GM23338 (cell line): ENCODE data around the gene SLC35A4. TPM values are rescaled to one million over a fixed set of nuclear protein-coding genes. Genes with fewer than 3 reads are reported as not detected.

Experiments
- ATAC-seq: fragments of 200-7000 bp; cut with Tn5 transposase; 3 replicates; pipeline ENCODE4 v1.9.1; 2020
- DNase-seq: peaks from one replicate; pipeline ENCODE4 v3.0.0-alpha.2; 2015; ENCODE audit warnings: low spot score
- H2AFZ ChIP-seq: fragments of 200-600 bp; sonication (generic); 2 replicates; pipeline ENCODE4 v1.8.0; 2016; ENCODE audit warnings: antibody characterized with exemption, mild to moderate bottlenecking, moderate library complexity
- H3F3A ChIP-seq: fragments of 200-600 bp; sonication (generic); replicated peaks from 2 replicates; pipeline ENCODE4 v1.8.0; 2017; ENCODE audit warnings: antibody characterized with exemption, mixed run types, low read depth
- H3K27ac ChIP-seq: fragments of 200-600 bp; sonication (generic); 2 replicates; pipeline ENCODE4 v1.6.1; 2016; ENCODE audit warnings: low read depth
- H3K27me3 ChIP-seq: fragments of 200-600 bp; sonication (generic); 2 replicates; pipeline ENCODE4 v1.8.0; 2016; ENCODE audit warnings: mild to moderate bottlenecking, mixed run types, moderate library complexity; ENCODE audit not compliant: insufficient read depth
- H3K36me3 ChIP-seq: fragments of 200-600 bp; sonication (generic); 2 replicates; pipeline ENCODE4 v1.8.0; 2016; ENCODE audit warnings: mild to moderate bottlenecking; ENCODE audit not compliant: insufficient read depth
- H3K4me1 ChIP-seq: fragments of 200-600 bp; sonication (generic); 2 replicates; pipeline ENCODE4 v1.8.0; 2016; ENCODE audit warnings: mild to moderate bottlenecking, moderate library complexity; ENCODE audit not compliant: insufficient read depth
- H3K4me2 ChIP-seq: fragments of 200-600 bp; sonication (generic); 2 replicates; pipeline ENCODE4 v1.7.1; 2017; ENCODE audit warnings: mixed run types
- H3K4me3 ChIP-seq: fragments of 200-600 bp; sonication (generic); 2 replicates; pipeline ENCODE4 v1.6.1; 2016; ENCODE audit warnings: mixed run types
- H3K79me2 ChIP-seq: fragments of 200-600 bp; sonication (generic); replicated peaks from 2 replicates; pipeline ENCODE4 v1.8.0; 2017; ENCODE audit warnings: mild to moderate bottlenecking; ENCODE audit not compliant: insufficient read depth
- H3K9me2 ChIP-seq: fragments of 200-600 bp; sonication (generic); 2 replicates; pipeline ENCODE4 v1.8.0; 2017; ENCODE audit not compliant: insufficient read depth
- H4K20me1 ChIP-seq: fragments of 200-600 bp; sonication (generic); replicated peaks from 2 replicates; pipeline ENCODE4 v1.8.0; 2017; ENCODE audit warnings: mild to moderate bottlenecking; ENCODE audit not compliant: insufficient read depth
- H3K27ac Mint-ChIP-seq: 2 replicates; pipeline ENCODE4 v1.8.0; 2020; ENCODE audit warnings: inconsistent platforms, mild to moderate bottlenecking, moderate library complexity, mixed read lengths
- H3K27me3 Mint-ChIP-seq: 3 replicates; pipeline ENCODE4 v1.8.0; 2022; ENCODE audit warnings: low read depth, mild to moderate bottlenecking, moderate library complexity, mixed read lengths, inconsistent platforms; ENCODE audit not compliant: insufficient read depth, poor library complexity
- H3K36me3 Mint-ChIP-seq: 3 replicates; pipeline ENCODE4 v1.8.0; 2021; ENCODE audit warnings: low read depth, mild to moderate bottlenecking, inconsistent platforms, moderate library complexity, mixed read lengths
- H3K4me1 Mint-ChIP-seq: 3 replicates; pipeline ENCODE4 v1.8.0; 2020; ENCODE audit warnings: mild to moderate bottlenecking, inconsistent platforms, mixed read lengths
- H3K4me3 Mint-ChIP-seq: 3 replicates; pipeline ENCODE4 v1.8.0; 2021; ENCODE audit warnings: moderate library complexity, mild to moderate bottlenecking, inconsistent platforms, mixed read lengths
- H3K9me3 Mint-ChIP-seq: 3 replicates; pipeline ENCODE4 v1.8.0; 2020; ENCODE audit warnings: moderate library complexity, mild to moderate bottlenecking, inconsistent platforms, mixed read lengths
- CREB1 ChIP-seq: fragments of 250-450 bp; sonication (Bioruptor Pico); IDR thresholded peaks from 2 replicates; pipeline ENCODE4 v1.5.0; 2020; ENCODE audit warnings: low read depth, mild to moderate bottlenecking, moderate library complexity
- CTCF ChIP-seq, 2 experiments: fragments of 200-600 bp in 1 of 2; sonication (generic) in 1 of 2; conservative IDR thresholded peaks; 2 replicates each; pipeline versions ENCODE4 v1.5.1 to v1.6.1; 2016 to 2017; ENCODE audit warnings: antibody characterized with exemption in 2 of 2, low read depth in 2 of 2, mild to moderate bottlenecking in 2 of 2, moderate library complexity in 1 of 2
- ETS1 ChIP-seq: IDR thresholded peaks from 2 replicates; pipeline ENCODE4 v1.6.1; 2016; ENCODE audit warnings: antibody characterized with exemption
- EZH2 ChIP-seq: fragments of 200-600 bp; sonication (generic); IDR thresholded peaks from one replicate; pipeline ENCODE4 v1.8.0; 2017; ENCODE audit warnings: antibody characterized with exemption, mild to moderate bottlenecking, low read depth; ENCODE audit not compliant: unreplicated experiment
- EZH2phosphoT487 ChIP-seq: fragments of 200-600 bp; sonication (generic); IDR thresholded peaks from one replicate; pipeline ENCODE4 v1.8.1; 2018; ENCODE audit warnings: antibody characterized with exemption; ENCODE audit not compliant: unreplicated experiment
- JUNB ChIP-seq: IDR thresholded peaks from one replicate; pipeline ENCODE4 v1.6.1; 2016; ENCODE audit warnings: antibody characterized with exemption; ENCODE audit not compliant: unreplicated experiment
- NANOG ChIP-seq: IDR thresholded peaks from 2 replicates; pipeline ENCODE4 v1.6.1; 2016; ENCODE audit warnings: antibody characterized with exemption, borderline replicate concordance
- POLR2AphosphoS5 ChIP-seq: IDR thresholded peaks from 2 replicates; pipeline ENCODE4 v1.6.1; 2016; ENCODE audit warnings: antibody characterized with exemption, low read depth
- REST ChIP-seq: IDR thresholded peaks from one replicate; pipeline ENCODE4 v1.6.1; 2018; ENCODE audit warnings: antibody characterized with exemption; ENCODE audit not compliant: unreplicated experiment
- STAT1 ChIP-seq: IDR thresholded peaks from one replicate; pipeline ENCODE4 v1.6.1; 2016; ENCODE audit warnings: antibody characterized with exemption; ENCODE audit not compliant: unreplicated experiment
- ZNF114 ChIP-seq: fragments of 250-450 bp; sonication (Bioruptor Pico); IDR thresholded peaks from 2 replicates; pipeline ENCODE4 v1.5.0; 2020; ENCODE audit warnings: mild to moderate bottlenecking, moderate library complexity
- ZNF331 ChIP-seq: fragments of 250-450 bp; sonication (Bioruptor Pico); IDR thresholded peaks from 2 replicates; pipeline ENCODE4 v1.5.0; 2020; ENCODE audit warnings: low read depth, mild to moderate bottlenecking, moderate library complexity
- polyA plus RNA-seq: library from polyadenylated mRNA; unstranded; fragments of >200 nt; fragmentation: Nextera tagmentation; extraction: Ambion mirVana; gene quantifications from 2 replicates; pipeline ENCODE4 v1.2.1, GENCODE V29; 2016
- total RNA-seq: library from RNA; depleted of rRNA; stranded (reverse); fragments of >200 nt; shearing (Covaris generic); gene quantifications from 2 replicates; pipeline ENCODE4 v1.2.3, GENCODE V29; 2014

Gene SLC35A4
- total and polyA plus RNA-seq, 2 experiments from 2014 or later = 17.7 to 39.1 TPM

- Histone ChIP-seq H3K27me3 (no peaks in the 10 kb centered on the region), H3K36me3 (peaks cover 29% of the 10 kb centered on the region), H3F3A (peaks cover 17% of the 10 kb centered on the region), H4K20me1 (peaks cover 2% of the 10 kb centered on the region), H3K4me2 (no peak overlapping the region), H3K9me2 (no peaks in the 10 kb centered on the region), H3K79me2 (no peaks in the 10 kb centered on the region), H3K4me3 (no peak overlapping the region), H3K27ac (peak overlapping the region; percentile 92; the same call in 1 of the 2 replicates), H3K4me1 (peaks cover 26% of the 10 kb centered on the region), H2AFZ (no peak overlapping the region)
- no peak for ATAC-seq
- TF ChIP-seq ETS1 (no peak), POLR2AphosphoS5 (no peak), STAT1 (no peak), REST (no peak), NANOG (no peak)
- Mint-ChIP-seq H3K27ac (no peak overlapping the region), H3K4me3 (no peak overlapping the region), H3K4me1 (peaks cover 24% of the 10 kb centered on the region), H3K27me3 (peaks cover 17% of the 10 kb centered on the region), H3K36me3 (peaks cover 55% of the 10 kb centered on the region), H3K9me3 (no peaks in the 10 kb centered on the region)
- no peak for DNase-seq
These were observed 19.0 kb upstream of the SLC35A4 start for GRCh38 chr5:140545606-140546005.

- H3K4me3 ChIP-seq = peak overlapping the region; percentile 77
- TF ChIP-seq ZNF331 (CRISPR knock-in tag) = no peak
- no peak for TF ChIP-seq POLR2AphosphoS5
- TF ChIP-seq EZH2 = no peak
- TF ChIP-seq JUNB = no peak
- no peak for TF ChIP-seq ETS1
- TF ChIP-seq REST = no peak
- no peak for TF ChIP-seq ZNF114 (CRISPR knock-in tag)
- TF ChIP-seq NANOG = no peak
- no peak for TF ChIP-seq CREB1 (CRISPR knock-in tag)
- TF ChIP-seq CTCF (conservative IDR thresholded peaks at IDR 0.05; ENCODE audit: low read depth in 2 of 2) = no peak
- TF ChIP-seq EZH2phosphoT487 = no peak
These were observed 17.6 kb upstream of the SLC35A4 start for GRCh38 chr5:140546851-140547507.

More at GRCh38 chr5:140546851-140547507, 17.6 kb upstream of the SLC35A4 start:
- Histone ChIP-seq H2AFZ (no peak overlapping the region), H3K4me2 (peak overlapping the region; percentile 74), H3K79me2 (0 out of 2 replicates have a peak, but pooled peaks cover 6% of the 10 kb centered on the region), H3K9me2 (no peaks in the 10 kb centered on the region), H3K27ac (peak overlapping the region; percentile 92), H3K27me3 (no peaks in the 10 kb centered on the region), H3K36me3 (peaks cover 29% of the 10 kb centered on the region), H3K4me1 (peaks cover 26% of the 10 kb centered on the region), H4K20me1 (peaks cover 2% of the 10 kb centered on the region; the same call in 1 of the 2 replicates), H3F3A (peaks cover 17% of the 10 kb centered on the region)
- H3K4me3 Mint-ChIP-seq = peak overlapping the region; percentile 88
- H3K9me3 Mint-ChIP-seq = no peaks in the 10 kb centered on the region
- peaks cover 53% of the 10 kb centered on the region for H3K36me3 Mint-ChIP-seq
- no peak for DNase-seq
- ATAC-seq = peak; percentile 5
- H3K27ac Mint-ChIP-seq = peak overlapping the region; percentile 98
- peaks cover 24% of the 10 kb centered on the region for H3K4me1 Mint-ChIP-seq
- H3K27me3 Mint-ChIP-seq = peaks cover 17% of the 10 kb centered on the region
